Osteocyte (in vitro differentiated cells): ENCODE results near the gene IRGC. TPM values are rescaled to one million over a fixed set of nuclear protein-coding genes. Genes with fewer than 3 reads are reported as not detected.

Experiments
- DNase-seq: peaks from one replicate; pipeline ENCODE4 v3.0.0; 2021; ENCODE audit warnings: mixed read lengths; ENCODE audit not compliant: unreplicated experiment; ENCODE audit errors: extremely low spot score
- H3K27ac Mint-ChIP-seq: one replicate; pipeline ENCODE4 v1.8.0; 2021; ENCODE audit warnings: mild to moderate bottlenecking, mixed read lengths; ENCODE audit not compliant: unreplicated experiment
- H3K27me3 Mint-ChIP-seq: one replicate; pipeline ENCODE4 v1.8.0; 2021; ENCODE audit warnings: mixed read lengths; ENCODE audit not compliant: unreplicated experiment
- H3K36me3 Mint-ChIP-seq: one replicate; pipeline ENCODE4 v1.8.0; 2021; ENCODE audit warnings: mixed read lengths; ENCODE audit not compliant: unreplicated experiment
- H3K4me1 Mint-ChIP-seq: one replicate; pipeline ENCODE4 v1.8.0; 2021; ENCODE audit warnings: mixed read lengths; ENCODE audit not compliant: unreplicated experiment
- H3K4me3 Mint-ChIP-seq: one replicate; pipeline ENCODE4 v1.8.0; 2021; ENCODE audit warnings: mild to moderate bottlenecking, moderate library complexity, mixed read lengths; ENCODE audit not compliant: unreplicated experiment
- H3K9me3 Mint-ChIP-seq: one replicate; pipeline ENCODE4 v1.8.0; 2021; ENCODE audit warnings: mixed read lengths; ENCODE audit not compliant: unreplicated experiment
- CTCF ChIP-seq: fragments of 200-600 bp; sonication (generic); IDR thresholded peaks from 2 replicates; pipeline ENCODE4 v1.5.0; 2021; ENCODE audit warnings: antibody characterized with exemption, mild to moderate bottlenecking, moderate library complexity
- total RNA-seq: library from RNA; stranded (reverse); gene quantifications from 2 replicates; pipeline ENCODE4 v1.2.1, GENCODE V29; 2021

The IRGC gene
- total RNA-seq, 1 donor from 2014 or later, result not detected

GRCh38 chr19:43683905-43684304, 32.0 kb upstream of the IRGC start:
- no peaks in the 10 kb centered on the region for H3K36me3 Mint-ChIP-seq
- H3K27ac Mint-ChIP-seq, result no peak overlapping the region
- no peak overlapping the region for H3K4me3 Mint-ChIP-seq
- peaks cover 4% of the 10 kb centered on the region for H3K4me1 Mint-ChIP-seq
- DNase-seq, result no peak
- TF ChIP-seq CTCF, result no peak
- H3K27me3 Mint-ChIP-seq, result peaks cover 2% of the 10 kb centered on the region
- H3K9me3 Mint-ChIP-seq, result no peaks in the 10 kb centered on the region

GRCh38 chr19:43684326-43684725, 31.6 kb upstream of the IRGC start:
- Mint-ChIP-seq H3K36me3 (no peaks in the 10 kb centered on the region), H3K9me3 (no peaks in the 10 kb centered on the region), H3K4me1 (peaks cover 4% of the 10 kb centered on the region), H3K27me3 (peaks cover 2% of the 10 kb centered on the region), H3K4me3 (no peak overlapping the region), H3K27ac (no peak overlapping the region)
- no peak for TF ChIP-seq CTCF
- no peak for DNase-seq

GRCh38 chr19:43687660-43687997, 28.2 kb upstream of the IRGC start:
- Mint-ChIP-seq H3K27ac (no peak overlapping the region), H3K27me3 (peaks cover 5% of the 10 kb centered on the region), H3K36me3 (no peaks in the 10 kb centered on the region), H3K4me3 (no peak overlapping the region), H3K4me1 (peaks cover 4% of the 10 kb centered on the region), H3K9me3 (peaks cover 13% of the 10 kb centered on the region)
- TF ChIP-seq CTCF, result no peak
- DNase-seq, result no peak

- peaks cover 13% of the 10 kb centered on the region for H3K9me3 Mint-ChIP-seq
- no peak for DNase-seq
- H3K4me1 Mint-ChIP-seq, result peaks cover 4% of the 10 kb centered on the region
- H3K27ac Mint-ChIP-seq, result no peak overlapping the region
- no peaks in the 10 kb centered on the region for H3K36me3 Mint-ChIP-seq
- no peak overlapping the region for H3K4me3 Mint-ChIP-seq
- TF ChIP-seq CTCF, result no peak
- peaks cover 5% of the 10 kb centered on the region for H3K27me3 Mint-ChIP-seq
Observed at GRCh38 chr19:43688059-43688701, 27.7 kb upstream of the IRGC start.

GRCh38 chr19:43690444-43690843, 25.4 kb upstream of the IRGC start:
- peaks cover 4% of the 10 kb centered on the region for H3K4me1 Mint-ChIP-seq
- H3K4me3 Mint-ChIP-seq, result no peak overlapping the region
- no peaks in the 10 kb centered on the region for H3K36me3 Mint-ChIP-seq
- TF ChIP-seq CTCF, result no peak
- H3K27me3 Mint-ChIP-seq, result peaks cover 18% of the 10 kb centered on the region
- H3K9me3 Mint-ChIP-seq, result peaks cover 13% of the 10 kb centered on the region
- no peak for DNase-seq
- H3K27ac Mint-ChIP-seq, result no peak overlapping the region
